Stimulated activated naive CD4-positive, alpha-beta T cell treated with Interleukin-2 at 50 U/mL for 16 hours (primary cell): ENCODE results near the gene SORCS2.
"Not testable (repeated sequence)": the region's sequence is repeated elsewhere in the genome, so short reads cannot be mapped to it uniquely, and the experiment has no call there.

Experiments used
- DNase-seq: peaks from one replicate; lab custom pipeline; 2025; lab: John Stamatoyannopoulos, UW

The SORCS2 gene

DNA sequence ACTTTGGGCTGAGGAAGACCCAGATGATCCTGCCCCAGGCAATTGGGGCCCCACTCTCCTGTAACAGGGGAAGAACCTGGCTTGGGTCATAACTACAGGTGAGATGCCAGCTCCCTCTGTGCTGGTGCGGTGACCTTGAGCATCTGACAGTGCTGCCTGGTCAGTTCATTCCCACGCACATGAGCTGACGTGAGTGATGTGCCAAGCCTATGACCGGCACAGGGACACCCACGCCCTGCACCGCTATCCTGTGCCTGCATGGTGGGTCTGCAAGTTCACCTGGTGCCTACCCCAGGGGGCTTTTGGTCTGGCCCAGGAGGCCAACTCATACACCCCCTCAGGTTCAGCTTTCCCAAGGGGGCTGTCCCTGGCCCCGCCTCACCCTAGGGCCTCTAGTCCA, 366.1 kb downstream of the SORCS2 start:
- no peak for DNase-seq

DNA sequence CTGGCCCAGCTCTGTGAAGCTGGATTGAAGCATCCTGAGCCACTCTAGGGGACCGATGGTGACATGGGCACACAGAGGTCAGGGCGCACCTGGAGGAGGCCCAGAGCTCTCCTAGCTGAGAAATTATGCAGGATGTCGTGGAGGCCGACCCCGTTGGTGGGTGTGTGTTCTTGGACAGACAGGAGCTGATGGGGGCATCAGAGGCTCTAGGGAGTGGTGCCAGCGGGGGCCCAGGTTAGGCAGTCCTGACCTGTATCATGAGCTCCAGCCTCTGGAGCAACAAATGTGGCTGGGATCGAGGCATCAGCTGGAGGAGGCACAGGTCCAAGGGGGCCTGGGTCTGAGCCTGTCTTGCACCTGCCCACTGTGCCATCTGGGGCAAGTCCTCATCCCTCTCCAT, 367.0 kb downstream of the SORCS2 start:
- no peak for DNase-seq

DNA sequence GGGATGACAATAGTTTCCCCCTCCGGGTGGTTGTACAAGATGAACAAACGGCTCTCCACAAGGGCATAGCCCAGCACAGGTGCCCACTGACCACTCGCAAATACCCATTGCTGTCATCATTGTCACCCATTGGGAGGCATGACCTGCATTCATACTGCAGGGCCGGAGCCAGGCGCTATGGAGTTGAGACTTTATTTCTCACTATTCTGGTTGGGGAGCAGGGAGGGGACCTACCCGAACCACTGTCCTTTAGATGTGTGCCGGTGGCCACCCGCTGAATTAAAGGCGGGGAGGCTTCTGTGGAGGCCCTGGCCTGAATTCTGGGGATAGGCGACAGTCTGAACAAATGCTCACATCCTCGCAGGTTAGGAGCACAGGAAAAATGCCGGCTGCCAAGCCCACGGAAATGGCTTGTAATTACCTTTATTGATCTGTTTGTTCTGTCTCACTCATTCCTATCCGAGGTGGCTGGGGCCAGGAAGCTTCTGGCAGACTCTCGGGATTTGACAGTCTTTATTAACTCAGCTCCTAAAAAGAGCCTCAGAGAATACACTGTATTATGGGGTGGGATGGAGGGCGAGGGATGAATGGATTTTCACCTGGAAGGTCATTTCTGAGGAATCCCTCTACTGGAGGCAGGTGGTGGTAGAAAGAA, 367.5 kb downstream of the SORCS2 start:
- DNase-seq, result no peak

DNA sequence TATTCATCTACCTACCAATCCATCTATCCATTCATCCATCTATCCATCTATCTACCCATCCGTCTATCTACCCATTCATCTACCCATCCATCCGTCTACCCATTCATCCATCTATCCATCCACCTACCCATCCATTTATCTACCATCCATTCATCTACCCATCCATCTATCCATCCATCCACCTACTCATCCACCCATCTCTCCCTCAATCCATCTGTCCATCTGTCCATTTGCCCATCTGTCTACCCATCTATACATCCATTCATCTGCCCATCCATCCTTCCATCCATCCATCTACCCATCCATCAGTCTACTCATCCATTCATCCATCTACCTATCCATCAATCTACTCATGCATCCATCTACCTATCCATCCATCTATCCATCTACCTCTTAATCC, 369.2 kb downstream of the SORCS2 start:
- DNase-seq, result no peak

DNA sequence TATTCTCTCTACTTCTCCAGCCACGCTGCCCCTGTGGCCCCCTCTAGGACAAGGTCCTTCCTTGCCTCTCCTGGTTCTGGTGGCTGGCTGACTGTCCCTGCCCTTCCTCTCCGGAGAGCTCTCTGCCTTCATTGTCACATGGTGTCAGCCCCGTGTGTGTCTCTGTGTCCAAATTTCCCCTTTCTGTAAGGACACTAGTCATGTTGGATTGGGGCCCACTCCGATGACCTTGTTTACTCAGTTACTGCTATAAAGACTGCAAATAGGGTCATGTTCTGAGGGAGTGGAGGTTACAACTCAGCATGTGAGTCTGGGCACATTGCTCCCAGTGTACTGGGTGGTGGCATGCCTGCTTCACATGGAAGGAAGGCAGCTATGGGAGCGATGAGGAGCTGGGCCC, 371.9 kb downstream of the SORCS2 start:
- no peak for DNase-seq

DNA sequence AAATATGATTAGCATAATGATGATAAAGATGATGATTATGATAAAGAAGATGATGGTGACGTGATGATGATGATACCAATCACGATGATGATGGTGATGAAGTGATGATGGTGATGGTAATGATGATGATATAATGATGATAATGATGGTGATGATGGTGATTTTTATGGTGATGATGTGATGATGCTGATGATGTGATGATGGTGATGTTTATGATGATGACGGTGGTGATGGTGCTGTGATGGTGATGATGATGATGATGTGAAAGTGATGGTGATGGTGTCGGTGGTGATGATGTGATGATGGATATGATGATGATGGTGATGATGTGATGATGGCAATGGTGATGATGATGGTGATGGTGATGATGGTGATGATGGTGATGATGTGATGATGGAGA, 373.1 kb downstream of the SORCS2 start:
- DNase-seq, result no peak

DNA sequence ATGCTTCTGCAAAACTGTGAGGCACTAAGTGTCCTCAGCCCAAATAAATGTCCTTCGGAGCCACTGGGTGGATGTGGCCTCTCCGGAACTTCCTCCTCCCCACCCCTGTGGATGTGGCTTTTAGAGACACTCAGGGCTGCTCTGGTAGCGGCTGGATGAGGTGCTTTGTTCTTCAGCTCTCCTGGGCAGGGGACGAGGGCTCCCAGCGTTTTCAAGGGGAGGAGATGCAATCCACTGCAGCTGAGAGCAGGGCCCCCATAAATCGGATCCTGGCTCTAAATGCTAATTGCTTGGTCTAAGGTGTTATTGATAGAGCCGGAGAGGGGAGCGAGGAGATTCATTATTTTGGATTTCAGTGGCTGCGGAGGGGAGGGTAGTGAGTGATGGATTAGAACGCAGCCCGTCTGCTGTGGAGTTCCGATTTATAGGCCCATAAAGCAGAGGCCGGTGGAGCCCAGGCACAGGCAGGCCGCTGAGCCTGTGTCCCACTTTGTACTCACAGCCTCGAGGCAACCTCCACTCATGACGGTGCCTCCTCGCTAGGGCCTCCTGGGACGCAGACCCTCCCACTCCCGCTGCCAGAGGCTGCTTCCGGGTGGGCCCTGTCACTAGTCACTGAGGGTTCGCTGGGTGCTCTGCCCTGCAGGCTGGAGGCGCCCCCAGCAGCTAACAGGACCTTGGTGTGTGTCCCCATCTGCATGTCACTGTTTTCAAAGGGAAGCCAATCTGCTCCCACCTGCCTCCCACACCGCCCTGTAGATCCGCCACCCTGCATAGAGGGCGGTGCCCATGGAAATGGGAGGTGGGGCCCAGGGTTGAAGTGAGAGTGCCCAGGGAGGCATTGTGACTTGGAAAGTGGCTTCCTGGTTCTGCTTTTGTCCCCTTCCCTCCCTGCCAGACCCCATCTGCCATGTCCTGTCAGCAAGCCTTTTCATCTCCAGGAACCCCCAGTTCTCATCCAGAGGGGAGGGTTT, 377.8 kb downstream of the SORCS2 start:
- DNase-seq, result no peak

DNA sequence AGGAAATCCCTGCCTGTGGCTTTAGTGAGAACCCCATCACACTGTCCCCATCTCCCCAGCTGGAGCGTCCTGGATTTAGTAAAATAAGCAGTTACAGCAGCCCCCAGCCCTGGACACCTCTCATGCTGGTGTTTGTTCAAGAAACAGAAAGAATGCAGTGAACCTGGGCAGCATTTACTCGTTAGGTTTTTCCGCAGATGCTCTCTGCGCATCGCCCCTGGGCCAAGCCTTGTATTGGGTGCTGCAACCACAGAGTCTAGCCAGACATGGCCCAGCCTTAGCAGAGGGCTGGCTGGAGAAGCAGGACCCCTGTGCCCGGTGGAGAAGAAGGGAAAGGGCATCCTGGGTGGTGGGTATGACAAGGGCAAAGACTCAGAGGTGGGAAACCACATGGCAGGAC, 378.7 kb downstream of the SORCS2 start:
- no peak for DNase-seq

DNA sequence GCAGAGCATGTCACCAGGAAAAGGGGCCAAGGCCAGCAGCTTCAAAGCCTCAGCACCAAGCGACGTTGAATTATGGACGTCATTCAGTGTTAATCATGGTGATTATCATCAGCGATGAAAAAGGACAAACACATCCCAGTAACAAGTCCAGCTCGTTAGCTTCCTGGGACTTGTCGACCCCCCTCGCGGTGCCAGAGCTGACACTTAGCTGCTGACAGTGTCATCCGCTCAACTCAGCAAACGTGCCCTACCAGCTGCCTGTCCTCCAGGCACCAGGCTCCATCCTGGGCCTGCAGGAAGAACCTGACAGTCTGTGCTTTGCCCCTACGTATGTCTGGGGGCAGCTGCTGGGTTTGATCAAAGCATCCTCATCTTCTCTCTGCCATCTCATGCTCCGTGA, 379.4 kb downstream of the SORCS2 start:
- no peak for DNase-seq

DNA sequence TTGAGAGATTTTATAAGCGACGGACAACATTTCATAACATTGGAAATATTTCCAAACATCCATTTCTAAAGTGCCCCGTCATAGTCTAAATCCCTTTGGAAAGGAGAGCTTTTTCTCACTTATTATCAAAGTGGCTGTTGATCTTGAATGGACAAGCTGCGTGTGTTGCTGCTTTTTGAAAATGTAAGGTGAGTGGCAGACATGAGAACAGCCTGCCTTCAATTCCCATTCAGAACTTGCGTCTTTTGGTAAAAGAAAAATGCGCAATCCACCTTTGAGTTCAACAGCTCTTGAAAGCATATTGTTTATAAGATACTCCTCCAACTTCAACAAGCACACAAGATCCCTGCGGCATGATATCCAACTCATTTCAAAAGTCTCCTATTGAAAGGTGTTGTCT, 380.6 kb downstream of the SORCS2 start:
- DNase-seq, result no peak

DNA sequence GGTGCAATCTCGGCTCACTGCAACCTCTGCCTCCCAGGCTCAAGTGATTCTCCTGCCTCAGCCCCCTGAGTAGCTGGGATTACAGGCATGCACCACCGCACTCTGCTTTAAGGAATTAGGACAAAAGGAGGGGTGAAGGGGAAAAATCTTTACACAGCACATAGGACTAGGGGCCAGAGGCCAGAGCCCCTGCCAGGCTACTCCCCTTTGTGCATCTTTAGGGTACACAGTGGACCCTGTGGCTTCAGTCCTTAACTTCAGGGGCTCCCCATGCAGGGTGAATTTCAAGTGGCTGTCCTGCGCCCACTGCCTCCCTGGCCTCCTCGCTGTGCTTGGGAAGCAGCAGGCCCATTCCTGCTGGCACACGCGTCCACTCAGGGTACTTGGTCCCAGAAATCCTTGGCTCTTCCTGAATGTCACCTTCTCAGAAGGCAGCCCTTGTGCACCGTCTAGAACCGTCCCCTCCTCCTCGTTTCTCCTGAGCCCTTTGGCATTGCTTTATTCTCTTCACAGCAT, 381.3 kb downstream of the SORCS2 start:
- no peak for DNase-seq

DNA sequence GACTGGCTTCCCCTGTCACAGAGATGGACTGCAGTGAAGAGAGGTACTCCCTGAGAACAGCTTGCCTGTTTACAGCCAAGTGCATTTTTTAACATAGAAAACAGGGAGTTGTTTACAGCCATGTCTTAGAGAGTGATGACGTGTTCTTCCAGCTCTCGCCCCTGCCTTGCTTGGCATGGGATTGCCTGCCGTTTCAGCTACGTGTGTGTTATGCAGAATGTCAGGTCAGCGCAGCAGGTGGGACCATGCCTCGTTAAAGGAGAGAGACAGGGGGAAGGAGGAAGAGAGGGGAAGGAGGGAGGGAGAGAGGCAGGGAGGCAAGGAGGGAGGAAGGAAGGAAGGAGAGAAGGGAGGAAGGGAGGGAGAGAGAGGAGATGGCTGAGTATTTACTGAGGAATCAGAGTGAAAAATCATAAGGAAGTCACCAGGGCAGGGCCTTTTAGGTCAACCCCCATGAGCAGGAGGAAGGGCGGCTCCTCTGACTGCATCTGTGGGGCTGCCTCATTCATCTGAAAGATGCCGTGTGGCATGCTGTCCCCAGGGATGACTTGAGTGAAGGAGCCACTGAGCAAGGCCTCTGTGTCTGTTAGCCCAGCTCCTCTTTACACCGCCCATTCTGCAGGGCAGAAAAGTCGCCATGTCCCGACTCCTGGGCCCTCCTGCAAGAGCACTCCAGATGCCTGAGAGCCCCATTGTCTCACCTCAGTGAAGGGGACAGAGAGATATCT, 382.1 kb downstream of the SORCS2 start:
- no peak for DNase-seq

DNA sequence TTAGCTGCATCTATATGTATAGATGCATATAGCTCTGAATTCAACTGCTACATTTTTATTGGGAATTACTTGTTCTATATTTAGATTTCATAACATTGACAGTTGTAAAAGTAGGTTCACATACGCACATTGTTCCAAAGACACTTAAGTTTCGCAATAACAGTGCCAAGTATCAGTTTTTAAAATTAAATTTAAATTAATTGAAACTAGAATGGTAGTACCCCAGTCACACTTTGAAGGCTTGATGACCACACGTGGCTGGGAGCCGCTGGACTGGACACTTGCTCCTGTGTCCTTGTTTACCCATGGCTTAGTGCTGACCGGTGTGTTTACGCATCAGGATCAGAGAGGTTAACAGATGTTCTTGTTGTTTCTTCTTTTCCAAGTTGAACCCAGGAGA, 383.1 kb downstream of the SORCS2 start:
- no peak for DNase-seq

DNA sequence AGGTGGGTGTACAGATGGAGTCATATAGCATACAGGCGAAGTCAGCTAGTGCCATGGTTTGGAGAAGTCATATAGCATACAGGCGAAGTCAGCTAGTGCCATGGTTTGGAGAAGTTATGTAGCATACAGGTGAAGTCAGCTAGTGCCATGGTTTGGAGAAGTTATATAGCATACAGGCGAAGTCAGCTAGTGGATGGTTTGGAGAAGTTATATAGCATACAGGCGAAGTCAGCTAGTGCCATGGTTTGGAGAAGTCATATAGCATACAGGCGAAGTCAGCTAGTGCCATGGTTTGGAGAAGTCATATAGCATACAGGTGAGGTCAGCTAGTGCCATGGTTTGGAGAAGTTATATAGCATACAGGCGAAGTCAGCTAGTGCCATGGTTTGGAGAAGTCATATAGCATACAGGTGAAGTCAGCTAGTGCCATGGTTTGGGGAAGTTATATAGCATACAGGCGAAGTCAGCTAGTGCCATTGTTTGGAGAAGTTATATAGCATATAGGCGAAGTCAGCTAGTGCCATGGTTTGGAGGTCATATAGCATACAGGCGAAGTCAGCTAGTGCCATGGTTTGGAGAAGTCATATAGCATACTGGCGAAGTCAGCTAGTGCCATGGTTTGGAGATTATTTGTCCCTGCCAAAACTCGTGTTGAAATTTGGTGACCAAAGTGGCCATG, 385.2 kb downstream of the SORCS2 start:
- not testable (repeated sequence) for DNase-seq

DNA sequence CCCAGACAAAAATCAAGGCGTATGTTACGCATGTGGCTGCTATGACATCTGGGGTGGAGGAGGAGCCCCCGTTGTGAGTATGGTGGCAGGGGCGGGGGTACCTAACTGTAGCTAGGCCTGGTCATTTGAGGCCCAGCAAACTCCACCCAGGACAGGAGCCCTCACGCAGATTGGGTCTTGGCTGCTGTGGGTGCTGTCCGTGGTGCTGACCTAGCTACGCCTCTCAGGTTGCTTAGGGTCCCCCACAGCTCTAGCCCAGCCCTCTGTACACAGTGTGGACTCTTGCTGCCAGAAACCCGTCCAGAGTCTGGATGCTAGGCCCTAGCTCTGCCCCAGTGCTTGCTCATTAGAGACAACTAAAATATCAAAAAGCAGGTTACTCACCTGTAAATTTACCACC, 389.1 kb downstream of the SORCS2 start:
- DNase-seq, result no peak

DNA sequence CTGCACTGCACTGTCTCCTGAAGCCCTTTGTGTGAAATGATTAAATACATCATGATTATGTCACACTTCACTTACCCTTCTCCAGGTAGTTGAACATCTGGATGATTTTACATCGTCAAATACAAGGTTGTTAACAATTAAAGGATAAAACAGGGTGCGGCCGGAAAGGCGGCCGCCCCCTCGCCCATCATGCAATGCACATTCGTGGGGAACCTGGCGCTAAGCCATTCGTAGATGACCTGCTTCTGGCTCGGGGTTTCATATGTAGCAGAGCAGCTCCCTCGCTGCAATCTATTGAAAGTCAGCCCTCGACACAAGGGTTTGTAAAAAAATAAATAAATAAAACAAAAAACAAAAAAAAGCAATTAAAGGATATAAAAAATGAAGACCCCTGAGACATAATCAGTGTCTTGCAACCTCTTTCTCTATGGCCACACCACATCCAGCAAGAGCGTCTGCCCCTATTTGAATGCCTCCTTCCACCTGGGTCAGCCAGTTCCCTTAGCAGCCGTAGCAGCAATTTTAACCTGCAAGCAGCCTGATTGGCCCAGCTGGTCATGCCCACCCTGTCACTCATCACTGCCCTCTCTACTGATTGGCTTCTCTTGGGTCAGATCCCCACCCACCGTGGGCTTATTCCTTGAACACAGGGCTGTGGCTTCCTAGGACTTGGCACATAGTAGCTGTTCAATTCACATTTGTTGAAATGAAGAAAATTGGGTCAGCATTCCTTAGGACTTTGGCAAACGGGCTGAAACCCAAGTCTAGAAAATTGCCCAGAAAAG, 390.2 kb downstream of the SORCS2 start:
- no peak for DNase-seq

DNA sequence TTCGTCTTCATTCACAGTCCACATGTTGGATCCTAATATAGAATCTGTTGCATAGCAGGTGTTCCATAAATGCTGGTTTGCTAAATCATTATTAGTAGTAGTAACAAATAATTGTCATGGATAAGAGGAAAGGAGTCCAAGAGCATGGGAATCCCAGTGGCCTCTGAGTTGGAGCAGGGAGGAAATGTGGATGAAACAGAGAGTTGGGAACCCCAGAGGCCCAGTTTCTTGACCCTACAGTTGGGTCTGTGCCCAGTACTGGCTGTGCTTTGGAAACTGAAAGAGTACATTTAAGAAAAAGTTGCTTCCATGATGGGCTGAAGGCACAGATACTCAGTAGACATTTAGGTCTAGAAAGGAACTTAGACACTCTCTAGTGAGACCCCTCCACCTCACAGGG, 391.8 kb downstream of the SORCS2 start:
- no peak for DNase-seq

DNA sequence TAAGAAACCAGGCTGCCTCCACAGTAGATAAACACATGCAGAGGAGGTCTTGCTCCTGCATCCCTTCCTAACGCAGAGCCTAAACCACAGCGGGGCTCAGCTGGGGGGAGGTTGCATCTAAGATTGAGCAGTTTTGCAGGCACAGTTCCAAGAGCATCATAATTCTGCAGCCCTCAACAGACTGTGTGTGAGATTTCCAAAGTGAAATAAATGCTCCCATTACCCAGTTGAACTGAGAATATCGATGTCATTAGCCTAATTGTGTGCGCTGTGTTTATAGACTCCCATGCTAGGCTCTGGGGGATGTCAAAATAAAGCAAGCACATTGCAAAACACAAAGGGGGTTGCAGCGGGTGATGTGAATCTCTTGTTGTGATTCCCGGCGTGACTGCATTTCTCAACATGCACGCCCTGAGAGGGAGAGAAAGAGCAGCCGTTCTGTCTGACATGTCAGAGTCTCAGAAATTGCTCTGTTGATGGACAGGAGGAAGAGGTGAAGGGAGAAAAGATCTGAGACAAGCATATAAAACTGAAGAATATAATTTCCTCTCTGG, 392.3 kb downstream of the SORCS2 start:
- DNase-seq, result no peak

DNA sequence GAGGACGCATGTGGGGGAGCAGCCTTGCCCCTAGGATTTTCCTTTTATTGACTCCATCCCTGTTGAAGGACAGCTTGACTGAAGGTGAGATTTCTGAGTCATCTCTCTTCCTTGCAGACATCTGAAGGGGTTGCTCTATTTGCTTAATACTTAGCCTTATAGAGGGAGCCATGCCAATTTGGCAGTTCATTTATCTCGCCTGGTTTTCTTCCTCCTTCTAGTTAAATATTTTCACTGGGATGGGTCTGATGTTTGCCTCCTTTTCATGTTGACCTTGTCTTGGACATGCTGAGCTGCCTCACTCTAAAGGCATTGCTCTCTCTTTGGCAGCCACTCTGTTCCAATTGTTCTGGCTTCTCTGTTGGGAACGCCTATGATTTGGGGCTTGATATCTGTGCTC, 393.4 kb downstream of the SORCS2 start:
- no peak for DNase-seq

DNA sequence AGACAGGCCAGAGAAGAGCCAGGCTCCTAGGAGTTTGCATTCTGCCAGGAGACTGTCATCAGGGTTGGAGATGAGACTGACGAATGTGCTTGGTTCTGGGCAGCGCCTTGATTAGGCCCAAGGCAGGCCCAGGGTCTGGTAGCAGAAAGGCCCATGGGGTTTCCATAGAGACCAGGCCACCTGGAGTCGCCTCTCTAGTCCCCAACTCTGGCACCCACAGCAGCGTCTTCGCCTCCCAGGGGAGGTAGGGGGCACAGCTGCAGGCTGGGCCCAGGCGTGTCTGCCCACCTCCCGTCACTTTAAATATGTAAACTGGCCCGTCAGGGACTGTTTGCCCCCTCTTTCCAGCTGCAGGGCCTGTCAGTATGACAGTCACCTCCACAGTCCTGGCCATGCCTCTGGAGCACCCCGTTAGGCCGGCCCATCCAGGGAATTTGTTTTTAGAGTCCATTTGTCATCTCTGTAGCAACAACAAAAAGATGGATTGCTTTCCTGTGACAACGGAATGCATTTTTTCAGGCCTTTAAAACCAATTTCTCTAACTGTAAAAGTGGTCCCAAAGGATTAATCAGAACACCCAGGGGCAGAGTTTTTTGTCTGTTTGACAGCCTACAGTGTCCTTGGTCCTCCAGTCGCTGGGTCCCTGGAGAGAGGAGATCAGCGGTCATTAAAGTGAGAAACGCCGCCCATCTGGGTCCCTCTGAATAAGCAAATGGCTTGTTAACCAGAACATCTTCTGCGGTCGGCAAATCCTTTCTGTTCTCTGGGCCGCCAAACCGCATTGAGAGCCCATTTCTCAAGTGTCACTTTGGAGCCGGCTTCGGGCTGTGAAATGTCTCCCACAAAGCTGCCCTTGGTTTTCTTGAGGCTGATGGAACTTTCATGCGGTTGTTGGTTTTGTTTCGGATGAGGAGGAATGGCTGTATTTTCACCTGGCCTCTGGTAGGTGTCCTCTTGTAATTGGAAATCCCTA, 395.4 kb downstream of the SORCS2 start:
- no peak for DNase-seq
